HG03103 (cell line): ENCODE data around the gene RAP1GAP.

ENCODE experiments used
- ATAC-seq: cut with Tn5 transposase; IDR thresholded peaks from one replicate; pipeline ENCODE4 v1.9.1; 2021; ENCODE audit warnings: low read depth; ENCODE audit not compliant: unreplicated experiment

RAP1GAP gene

DNA sequence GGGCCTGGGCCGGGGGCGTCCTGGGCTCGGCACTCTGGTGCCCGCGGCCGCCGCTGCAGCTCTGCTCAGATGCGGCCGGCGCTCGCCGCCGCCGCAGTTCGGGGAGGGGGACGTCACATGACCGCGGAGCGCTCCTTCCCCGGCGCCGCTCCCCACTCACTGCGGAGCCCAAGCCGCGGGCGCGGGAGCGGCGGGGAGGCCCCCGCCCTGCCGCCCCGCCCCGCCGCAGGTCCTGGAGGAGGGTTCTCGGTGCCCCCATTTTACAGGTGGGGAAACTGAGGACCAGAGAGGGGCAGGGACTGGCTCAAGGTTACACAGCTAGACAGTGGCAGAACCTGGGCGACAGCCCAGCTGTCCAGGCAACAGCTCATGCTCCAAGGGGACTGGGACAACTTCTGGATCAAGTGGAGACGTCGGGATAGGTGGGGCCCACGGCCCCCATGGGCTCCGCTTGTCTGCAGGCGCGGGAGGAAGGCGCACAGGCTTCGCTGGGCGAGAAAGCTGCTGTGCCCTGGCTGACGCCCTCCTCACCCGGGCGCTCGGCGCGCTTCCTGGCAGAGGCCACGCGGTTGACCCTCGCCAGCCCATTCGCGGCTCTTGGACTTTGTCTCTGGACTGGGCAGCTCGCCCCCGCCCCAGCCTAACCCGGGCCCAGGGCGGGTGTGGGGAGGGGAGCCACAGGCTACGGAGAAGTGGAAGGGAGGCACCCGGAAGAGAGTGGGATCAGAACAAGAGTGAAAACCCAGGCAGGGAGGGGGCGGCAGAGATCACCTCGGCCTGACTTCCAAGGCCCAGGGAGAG, at the start of gene RAP1GAP:
RAP1GAP (minus strand) TSS at position 100 of the 801 bp plus-strand sequence. CDS start 49,325 bp downstream, outside the sequence.
- ATAC-seq = no peak

DNA sequence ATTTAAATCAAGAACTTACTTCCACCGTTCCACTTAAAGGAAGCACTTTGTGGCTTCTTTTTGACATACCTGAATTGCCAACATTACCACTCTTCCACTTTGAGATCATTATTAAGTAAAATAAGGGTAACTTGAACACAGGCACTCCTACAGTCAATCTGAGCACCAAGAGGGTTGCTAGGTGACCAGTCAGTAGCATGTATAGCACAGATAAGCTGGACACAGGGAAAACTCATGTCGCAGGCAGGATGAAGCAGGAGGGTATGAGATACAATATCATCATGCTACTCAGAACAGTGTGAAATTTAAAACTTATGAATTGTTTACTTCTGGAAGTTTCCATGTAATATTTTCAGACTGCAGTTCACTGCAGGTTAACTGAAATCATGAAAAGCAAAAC, 47.0 kb upstream of the RAP1GAP start:
- no peak for ATAC-seq

DNA sequence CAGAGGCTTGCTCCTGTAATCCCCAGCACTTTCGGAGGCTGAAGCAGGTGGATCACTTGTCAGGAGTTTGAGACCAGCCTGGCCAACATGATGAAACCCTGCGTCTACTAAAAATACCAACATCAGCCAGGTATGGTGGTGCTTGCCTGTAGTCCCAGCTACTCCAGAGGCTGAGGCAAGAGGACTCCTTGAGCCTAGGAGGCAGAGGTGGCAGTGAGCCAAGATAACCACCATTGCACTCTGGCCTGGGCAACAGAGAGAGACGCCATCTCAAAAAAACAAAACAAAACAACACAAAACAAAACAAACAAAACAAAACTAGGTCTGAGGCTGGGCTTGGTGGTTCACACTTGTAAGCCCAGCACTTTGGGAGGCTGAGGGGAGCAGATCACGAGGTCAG, 38.7 kb upstream of the RAP1GAP start:
- ATAC-seq = no peak

DNA sequence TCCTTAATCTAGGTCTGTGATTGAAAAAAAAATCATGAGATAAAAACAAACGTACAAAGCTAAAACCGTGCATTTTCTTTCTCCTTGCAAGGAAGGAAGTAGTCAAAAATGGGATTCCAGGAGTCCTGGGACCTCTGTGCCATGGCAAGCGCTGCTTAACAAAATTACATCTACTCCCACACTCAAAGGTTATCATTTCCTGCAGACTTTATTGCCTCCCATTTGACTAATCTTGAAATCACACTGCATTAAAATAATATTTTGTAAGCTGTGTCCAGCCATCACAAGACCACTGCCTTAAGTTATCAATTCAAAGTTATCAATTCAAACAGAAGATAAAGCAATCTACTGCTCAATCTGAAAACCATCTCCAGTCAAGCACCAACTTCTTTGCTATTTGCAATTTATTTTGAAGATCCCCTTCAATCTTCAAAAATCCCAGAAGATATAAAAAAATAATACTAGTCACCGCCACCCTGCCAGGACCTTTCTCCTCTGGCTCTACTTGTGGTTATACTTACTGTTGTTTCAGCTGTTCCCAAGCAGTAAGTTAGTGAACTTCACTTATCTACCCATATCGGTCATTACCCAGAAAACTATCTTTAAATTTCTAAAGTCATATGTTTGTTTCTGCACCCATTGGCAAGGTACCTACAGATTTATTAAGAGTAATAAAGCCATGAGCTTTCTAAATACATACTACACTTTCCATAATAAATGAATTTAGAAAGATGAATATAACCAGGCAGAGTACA, 38.1 kb upstream of the RAP1GAP start:
- ATAC-seq = no peak

DNA sequence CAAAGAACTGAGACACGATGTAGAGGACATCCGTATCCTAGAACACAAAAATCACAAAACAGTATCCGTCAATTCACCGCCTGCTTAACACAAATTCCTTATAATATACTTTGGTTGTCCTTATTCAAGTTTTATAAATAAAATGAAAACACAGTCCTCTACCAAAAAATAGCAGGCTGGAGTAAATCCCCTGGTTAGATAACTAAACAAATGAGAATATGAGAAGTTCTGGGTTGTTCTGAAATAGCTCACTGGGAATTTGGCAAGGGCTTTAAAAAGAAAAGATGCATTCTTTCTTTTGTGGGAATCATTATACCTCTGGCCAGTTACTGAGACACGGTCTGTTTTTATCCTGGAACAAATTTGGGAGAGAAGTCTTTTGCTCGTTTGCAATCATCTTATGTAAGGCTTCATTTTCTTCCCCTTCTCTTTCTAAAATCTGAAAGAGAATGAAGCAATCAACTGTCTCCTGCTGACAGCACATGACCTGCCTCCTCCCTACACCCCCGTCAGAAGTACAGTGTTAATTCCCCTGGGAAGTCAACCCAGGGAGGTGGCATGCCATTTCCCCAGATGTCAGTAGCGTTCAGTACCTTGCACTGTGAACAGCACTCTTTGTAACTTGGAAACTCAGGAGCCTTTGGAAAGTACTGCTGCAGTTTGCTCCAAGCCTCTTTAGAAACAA, 37.1 kb upstream of the RAP1GAP start:
- ATAC-seq = no peak

DNA sequence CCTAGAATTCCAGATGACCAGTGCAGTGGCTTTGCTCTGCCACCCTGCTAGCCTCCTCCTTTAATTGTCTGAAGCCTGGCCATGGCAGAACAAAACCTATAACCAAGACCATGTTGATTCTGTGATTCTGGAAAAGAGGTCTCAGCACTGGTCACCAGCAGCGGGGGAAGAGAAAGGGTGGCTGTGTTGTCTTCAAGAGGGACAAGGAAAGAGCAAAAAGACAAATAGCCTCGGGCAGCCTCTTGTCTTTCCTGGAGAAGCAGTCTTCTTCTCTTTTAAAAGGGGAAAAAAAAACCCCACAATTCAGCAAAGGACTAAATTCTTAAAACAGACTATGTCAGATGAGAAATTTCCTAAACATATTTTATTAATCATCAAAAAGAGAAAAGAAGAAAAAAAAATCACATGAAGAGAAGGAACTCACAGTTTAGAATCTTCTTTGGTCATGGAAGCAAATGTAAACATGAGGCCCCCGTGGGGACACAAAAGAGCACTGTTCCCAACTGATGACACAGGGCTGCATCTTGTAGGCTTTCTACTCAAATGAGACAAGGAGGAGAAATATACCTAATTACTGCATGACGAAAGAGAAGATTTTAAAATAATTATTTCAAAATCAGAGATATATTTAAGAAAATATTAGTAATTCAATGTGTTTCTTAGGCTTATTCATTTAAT, 36.3 kb upstream of the RAP1GAP start:
- ATAC-seq = no peak

DNA sequence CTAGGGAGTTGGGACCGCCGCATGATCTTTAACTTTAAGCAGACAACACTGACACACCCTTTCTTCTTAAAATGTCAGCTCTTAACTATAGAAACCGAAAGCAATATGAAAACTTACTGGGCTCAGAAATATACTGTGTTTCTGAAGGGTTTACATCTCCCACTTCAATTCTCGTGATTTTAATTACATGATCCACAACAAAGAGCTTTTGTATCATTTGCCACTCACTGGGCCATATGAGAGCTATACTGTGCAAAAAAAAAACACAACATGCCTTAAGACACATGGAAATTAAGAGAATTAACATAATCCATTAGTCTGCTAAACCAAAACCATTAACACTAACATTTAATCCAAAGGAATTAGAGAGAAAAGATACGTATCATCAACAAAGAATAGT, 35.0 kb upstream of the RAP1GAP start:
- no peak for ATAC-seq

DNA sequence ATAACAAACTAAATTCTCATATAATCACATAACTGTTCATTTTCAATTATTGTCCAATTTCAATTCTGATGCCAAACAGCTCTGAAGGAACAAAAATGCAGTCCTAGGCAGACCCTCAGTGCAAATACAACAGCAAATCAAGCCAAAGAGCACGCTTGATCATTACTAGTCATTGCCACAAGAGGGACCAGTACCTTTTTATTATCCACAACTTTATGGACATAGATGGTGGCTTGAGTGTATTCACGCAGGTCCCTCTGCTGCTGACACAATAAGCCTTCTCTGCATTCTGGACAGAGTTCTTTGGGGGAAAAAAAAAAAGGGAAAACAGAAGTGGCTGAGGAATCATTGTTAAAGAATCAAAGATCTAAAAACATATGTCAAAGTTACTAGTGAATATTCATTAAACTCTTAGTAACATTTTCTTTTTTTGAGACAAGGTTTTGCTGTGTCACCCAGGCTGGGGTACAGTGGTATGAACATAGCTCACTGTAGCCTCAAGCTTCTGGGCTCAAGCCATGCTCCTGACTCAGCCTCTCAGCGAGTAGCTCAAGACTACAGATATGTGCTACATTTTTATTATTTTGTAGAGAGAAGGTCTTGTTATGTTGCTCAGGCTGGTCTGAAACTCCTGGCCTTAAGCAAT, 34.3 kb upstream of the RAP1GAP start:
- no peak for ATAC-seq

DNA sequence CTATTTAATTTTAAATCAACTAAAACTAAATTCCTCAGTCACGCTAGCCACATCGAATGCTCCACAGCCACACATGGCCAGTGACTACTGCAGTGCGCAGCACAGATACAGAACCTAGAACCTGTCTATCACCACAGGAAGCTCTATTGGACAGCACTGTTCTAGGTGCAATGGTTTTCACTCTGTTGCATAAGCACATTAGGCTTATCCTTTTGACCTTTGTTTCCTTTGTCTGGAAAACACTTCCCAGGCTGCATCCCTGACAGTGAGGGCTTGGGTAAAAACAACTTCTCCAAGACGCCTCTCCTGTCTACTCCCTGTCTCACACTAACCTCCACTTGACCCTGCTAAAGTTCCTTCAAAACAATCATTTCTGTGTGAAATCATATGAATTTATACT, 33.6 kb upstream of the RAP1GAP start:
- ATAC-seq = no peak

DNA sequence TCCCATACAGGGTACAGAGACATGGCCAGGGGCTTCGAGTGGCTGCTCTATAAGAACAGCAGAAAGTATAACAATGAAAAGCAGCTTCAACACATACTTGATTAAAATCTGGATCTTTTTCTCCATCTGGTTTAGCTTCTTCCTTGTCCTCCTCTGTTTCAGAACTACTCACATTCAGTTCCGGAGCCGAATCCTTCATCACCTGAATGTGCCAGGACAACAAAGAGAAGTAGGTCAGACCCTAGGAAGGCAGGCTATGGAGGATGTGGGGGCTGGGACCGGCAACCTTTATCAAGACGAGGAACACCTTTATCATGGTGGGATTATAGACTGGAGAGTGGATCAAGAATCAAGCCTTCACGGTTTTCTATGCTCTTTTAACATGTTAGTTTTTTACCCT, 32.2 kb upstream of the RAP1GAP start:
- no peak for ATAC-seq

DNA sequence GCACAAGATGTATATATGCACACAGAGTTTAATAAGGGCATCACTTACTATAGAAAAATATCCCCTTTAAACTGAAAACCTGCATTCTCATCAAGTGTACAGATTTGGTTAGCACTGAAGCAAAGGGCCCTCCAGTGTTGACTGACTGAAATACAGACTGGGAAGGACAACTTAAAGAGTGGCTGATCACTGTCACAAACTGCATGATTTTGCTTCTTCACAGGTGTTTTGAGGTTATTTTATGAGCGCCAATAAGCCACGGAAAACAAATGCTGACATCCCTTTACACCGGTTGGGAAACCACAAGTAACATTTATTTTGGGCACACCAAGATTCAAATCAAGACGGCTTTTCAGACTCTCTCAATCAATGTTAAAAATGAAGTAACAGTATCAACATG, 30.9 kb upstream of the RAP1GAP start:
- ATAC-seq = no peak

DNA sequence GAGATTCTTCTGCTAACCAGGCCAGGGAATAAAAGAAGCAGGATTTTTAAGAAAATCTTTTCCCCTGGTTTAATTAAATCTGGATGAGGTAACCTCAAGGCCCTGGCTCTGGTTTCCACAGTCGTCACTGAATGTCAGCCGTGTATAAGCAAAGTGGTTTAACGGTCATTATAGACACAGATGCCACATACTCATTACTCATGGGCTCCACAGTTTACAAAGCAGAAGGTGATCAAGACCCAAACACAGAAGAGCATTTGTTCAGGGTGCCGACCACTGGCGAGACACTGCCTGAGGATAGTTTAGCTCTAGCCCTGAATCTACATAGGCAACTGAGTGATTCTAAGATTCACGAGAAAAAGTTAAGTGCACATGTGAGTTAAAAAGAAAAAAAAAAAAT, 27.8 kb upstream of the RAP1GAP start:
- no peak for ATAC-seq

DNA sequence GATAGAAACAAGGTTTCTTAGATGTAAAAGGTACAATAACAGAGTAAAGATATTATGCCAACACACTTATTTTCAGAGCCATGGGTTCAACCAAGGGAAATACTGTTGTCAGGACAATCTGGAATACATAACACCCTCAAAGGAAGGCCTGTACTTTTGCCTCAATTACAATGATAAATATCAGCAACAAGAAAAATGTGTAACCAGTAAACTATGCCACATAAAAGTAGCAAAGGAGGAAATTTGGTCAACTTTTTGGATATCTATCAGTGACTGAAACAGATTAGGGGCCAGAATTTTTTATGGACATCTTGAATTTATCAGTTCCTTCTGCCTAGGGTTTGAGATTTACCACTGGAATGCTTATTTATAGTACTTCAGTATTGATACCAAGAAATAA, 24.6 kb upstream of the RAP1GAP start:
- ATAC-seq = no peak

DNA sequence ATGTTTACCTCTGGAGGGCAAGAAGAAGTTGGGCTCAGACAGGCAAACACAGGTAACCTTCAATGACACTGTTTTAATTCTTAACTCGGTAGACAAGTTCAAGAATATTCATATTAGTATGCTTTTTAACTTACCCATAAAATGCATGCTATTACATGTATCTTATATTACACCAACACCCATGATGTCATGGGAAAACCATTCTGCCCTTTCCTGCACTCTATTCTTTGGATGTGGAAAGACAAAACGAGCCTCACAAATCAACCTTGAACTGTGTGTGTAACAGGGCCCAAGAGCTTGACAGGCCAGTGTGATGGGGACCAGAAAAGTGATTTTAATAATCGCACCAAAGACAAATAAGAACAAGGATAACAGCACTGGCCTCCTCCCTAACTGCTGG, 22.6 kb upstream of the RAP1GAP start:
- no peak for ATAC-seq

DNA sequence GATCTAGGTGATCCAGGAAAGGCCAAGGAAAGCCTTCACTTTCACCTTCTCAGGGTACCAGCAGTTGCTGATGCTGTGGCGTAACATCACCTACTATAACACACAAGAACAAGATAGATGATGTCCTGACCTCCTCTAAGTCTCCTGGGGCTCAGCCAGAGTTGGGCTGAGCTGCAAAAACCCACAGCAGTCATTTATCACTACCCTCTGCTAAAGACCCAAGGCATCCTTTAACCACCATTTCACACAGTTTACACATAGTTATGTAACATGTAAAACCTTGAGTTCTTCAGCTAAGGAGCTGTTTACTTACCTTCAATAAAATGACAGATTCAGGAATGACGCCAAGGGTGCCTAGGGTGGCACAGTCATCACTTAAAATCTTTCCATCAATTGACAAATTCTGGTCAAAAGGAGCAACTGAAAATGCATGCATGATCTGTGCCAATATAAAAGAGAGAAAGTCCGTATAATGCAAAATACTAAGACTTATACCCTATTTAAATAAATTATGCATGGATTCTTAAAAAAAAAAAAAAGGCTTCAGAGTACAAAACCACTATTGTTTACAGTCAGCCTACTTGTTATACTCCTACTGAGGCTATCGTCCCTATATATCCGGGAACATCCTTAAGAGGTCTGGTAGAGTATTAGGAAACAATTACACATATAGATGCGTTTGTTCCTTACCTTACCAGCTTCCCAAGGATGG, 20.7 kb upstream of the RAP1GAP start:
- ATAC-seq = no peak

DNA sequence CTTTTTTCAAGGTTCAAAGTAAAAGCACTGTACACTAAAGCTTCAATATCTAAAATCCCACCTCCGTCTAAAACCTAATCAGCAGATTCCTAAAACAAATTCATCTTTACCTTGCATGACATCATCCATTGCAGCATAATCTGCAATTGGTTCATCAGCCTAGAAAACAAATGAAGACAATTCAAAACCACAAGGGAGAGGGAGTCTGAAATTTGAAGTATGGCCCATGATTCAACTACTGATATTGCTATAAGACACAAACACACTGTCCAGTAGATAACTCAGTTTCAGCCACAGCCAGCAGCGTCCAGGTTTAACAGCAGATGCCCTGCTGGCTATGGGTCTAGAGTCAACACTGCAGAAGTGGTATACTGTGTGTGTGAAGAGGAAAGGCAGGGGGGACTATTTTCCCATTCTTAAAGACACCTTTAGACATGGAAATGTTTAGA, 17.9 kb upstream of the RAP1GAP start:
- no peak for ATAC-seq

DNA sequence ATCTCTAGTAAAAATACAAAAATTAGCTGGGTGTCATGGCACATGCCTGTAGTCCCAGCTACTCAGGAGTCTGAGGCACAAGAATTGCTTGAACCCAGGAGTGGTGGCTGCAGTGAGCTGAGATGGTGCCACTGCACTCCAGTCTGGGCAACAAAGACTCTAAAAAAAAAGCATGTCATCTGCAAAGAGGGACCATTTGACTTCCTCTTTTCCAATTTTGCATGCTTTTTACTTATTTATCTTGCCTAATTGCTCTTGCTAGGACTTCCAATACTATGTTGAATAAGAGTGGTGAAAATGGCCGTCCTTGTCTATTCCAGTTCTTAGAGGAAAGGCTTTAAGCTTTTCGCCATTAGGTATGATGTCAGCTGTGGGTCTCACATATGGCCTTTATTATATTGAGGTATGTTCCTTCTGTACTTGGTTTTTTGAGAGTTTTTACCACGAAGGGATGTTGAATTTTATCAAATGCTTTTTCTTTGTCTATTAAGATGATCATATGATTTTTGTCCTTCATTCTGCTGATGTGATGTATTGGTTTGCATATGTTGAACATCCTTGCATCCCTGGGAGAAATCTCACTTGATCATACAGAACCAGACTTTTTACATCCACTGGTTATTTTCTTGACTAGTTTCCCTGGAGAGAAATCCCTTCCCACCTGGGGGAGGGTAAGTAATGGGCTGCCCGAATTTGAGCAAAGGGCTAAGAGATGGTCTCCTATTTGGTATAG, 17.0 kb upstream of the RAP1GAP start:
- ATAC-seq = no peak

DNA sequence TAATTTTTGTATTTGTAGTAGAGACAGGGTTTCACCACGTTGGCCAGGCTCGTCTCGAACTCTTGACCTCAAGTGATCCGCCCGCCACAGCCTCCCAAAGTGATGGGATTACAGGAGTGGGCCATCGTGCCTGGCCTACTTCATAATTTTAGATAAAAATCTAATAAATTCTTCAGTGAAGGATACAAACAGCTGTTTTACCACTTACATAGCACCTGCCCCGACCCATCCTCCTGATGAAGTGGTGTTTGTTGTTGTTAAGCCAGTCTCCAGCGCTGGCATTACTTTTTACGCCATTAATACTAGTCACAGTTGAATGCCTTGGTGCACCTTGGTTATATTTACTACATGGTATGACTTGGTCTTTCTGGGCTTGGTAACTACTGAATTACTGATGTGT, 12.3 kb upstream of the RAP1GAP start:
- ATAC-seq = no peak

DNA sequence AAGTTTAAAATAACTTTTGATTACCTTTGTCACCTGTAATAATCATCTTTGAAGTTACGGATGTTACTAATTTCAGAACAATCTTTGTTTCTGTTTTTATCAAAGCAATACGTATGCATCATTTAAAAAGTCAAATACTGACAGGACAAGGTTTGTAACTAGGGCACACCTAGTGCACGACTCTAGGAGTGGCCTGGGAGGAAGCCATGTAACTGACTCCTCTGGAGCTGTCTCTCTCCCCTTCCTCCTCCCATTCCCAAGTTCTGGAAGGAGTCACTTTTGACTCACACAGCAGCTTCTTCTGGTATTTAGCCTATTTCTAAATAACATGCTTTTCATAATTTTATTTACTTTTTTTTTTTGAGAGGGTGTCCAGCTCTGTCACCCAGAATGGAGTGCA, 11.8 kb upstream of the RAP1GAP start:
- no peak for ATAC-seq
